Measurements from ENCODE around the gene UCK2.

GRCh38 chr1:165807613-165808012 is 19.8 kb upstream of the UCK2 start:
- TF ChIP-seq CTCF (IDR thresholded peaks at IDR 0.05) (no peak), POLR2AphosphoS5 (IDR thresholded peaks at IDR 0.05; ENCODE audit: insufficient read depth in 1 of 2, low read depth in 1 of 2) (no peak), POLR2A (IDR thresholded peaks at IDR 0.05) (no peak)
